ENCODE data around the gene RIMKLB. TPM values are rescaled to one million over a fixed set of nuclear protein-coding genes. Genes with fewer than 3 reads are reported as not detected.

Gene RIMKLB
- total RNA-seq, 1 experiment from 2014 or later, result 0.39 TPM

DNA sequence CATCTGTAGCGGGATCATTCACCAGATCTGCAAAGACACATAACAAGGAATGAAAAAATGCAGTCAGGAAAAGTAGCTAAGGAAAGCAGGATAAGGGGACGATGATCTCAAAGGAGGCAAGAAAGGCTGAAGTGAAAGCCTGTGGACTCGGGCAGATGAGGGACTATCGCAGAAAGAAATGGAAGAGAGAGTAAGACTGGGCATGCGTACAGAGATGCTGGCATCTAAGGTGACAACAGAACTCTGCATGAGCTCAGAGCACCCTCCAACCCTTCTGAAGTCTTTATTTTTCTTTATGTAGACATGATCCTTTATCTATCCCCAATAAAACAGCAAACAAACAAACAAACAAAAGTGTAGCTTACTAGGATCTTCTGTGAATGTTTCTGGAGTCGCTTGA, 42.4 kb upstream of the RIMKLB start (continued):
- TF ChIP-seq, protein P1, sequence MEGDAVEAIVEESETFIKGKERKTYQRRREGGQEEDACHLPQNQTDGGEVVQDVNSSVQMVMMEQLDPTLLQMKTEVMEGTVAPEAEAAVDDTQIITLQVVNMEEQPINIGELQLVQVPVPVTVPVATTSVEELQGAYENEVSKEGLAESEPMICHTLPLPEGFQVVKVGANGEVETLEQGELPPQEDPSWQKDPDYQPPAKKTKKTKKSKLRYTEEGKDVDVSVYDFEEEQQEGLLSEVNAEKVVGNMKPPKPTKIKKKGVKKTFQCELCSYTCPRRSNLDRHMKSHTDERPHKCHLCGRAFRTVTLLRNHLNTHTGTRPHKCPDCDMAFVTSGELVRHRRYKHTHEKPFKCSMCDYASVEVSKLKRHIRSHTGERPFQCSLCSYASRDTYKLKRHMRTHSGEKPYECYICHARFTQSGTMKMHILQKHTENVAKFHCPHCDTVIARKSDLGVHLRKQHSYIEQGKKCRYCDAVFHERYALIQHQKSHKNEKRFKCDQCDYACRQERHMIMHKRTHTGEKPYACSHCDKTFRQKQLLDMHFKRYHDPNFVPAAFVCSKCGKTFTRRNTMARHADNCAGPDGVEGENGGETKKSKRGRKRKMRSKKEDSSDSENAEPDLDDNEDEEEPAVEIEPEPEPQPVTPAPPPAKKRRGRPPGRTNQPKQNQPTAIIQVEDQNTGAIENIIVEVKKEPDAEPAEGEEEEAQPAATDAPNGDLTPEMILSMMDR (IDR thresholded peaks at IDR 0.05 in 2 of 3, conservative IDR thresholded peaks at IDR 0.05 in 1 of 3; ENCODE audit: borderline replicate concordance in 1 of 3, insufficient read depth in 1 of 3, low read depth in 2 of 3, low read length in 2 of 3), result no peak
- TF ChIP-seq POLR2AphosphoS5 (IDR thresholded peaks at IDR 0.05; ENCODE audit: low read depth, low read length) (no peak), CBX3 (IDR thresholded peaks at IDR 0.05; ENCODE audit: low read depth) (no peak), SIN3A (IDR thresholded peaks at IDR 0.05; ENCODE audit: low read depth) (no peak), POLR2A (IDR thresholded peaks at IDR 0.05; ENCODE audit: borderline replicate concordance, extremely low read depth, insufficient read depth, insufficient read length) (no peak), SP1 (IDR thresholded peaks at IDR 0.05; ENCODE audit: low read depth) (no peak)
- TF ChIP-seq, protein P2, sequence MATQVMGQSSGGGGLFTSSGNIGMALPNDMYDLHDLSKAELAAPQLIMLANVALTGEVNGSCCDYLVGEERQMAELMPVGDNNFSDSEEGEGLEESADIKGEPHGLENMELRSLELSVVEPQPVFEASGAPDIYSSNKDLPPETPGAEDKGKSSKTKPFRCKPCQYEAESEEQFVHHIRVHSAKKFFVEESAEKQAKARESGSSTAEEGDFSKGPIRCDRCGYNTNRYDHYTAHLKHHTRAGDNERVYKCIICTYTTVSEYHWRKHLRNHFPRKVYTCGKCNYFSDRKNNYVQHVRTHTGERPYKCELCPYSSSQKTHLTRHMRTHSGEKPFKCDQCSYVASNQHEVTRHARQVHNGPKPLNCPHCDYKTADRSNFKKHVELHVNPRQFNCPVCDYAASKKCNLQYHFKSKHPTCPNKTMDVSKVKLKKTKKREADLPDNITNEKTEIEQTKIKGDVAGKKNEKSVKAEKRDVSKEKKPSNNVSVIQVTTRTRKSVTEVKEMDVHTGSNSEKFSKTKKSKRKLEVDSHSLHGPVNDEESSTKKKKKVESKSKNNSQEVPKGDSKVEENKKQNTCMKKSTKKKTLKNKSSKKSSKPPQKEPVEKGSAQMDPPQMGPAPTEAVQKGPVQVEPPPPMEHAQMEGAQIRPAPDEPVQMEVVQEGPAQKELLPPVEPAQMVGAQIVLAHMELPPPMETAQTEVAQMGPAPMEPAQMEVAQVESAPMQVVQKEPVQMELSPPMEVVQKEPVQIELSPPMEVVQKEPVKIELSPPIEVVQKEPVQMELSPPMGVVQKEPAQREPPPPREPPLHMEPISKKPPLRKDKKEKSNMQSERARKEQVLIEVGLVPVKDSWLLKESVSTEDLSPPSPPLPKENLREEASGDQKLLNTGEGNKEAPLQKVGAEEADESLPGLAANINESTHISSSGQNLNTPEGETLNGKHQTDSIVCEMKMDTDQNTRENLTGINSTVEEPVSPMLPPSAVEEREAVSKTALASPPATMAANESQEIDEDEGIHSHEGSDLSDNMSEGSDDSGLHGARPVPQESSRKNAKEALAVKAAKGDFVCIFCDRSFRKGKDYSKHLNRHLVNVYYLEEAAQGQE (IDR thresholded peaks at IDR 0.05; ENCODE audit: low read depth), result no peak

DNA sequence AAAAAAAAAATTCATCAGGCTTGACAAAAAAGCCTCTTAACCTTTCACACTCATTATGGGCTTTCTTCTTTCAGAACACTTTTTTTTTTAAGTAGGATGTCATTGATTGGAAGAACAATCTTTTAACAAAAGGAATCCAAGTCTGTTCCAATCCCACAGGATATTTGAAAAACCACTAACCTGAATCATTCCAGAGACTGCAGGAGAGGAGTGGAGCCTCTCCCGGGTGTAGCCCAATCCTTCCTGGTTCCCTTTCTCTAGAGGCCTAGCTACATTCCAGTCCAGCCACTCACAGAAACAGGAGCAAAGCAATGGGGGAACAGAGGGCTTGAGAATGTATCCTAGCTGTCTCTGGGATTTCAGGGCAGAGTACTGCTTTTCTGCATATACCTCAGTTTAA, 39.4 kb upstream of the RIMKLB start:
- TF ChIP-seq SIN3A (IDR thresholded peaks at IDR 0.05; ENCODE audit: low read depth), result no peak
- TF ChIP-seq EZH2 (IDR thresholded peaks at IDR 0.05), result no peak
- TF ChIP-seq POLR2A (IDR thresholded peaks at IDR 0.05; ENCODE audit: borderline replicate concordance, extremely low read depth, insufficient read depth, insufficient read length), result no peak
- no peak for TF ChIP-seq RAD21 (IDR thresholded peaks at IDR 0.05; ENCODE audit: low read depth)
- TF ChIP-seq ZNF274 (IDR thresholded peaks at IDR 0.05; ENCODE audit: low read depth, low read length), result no peak
- Histone ChIP-seq H2AFZ (ENCODE audit: low read depth, low read length, poor library complexity, severe bottlenecking) (no peak overlapping the region), H3K9ac (ENCODE audit: low read length) (no peak overlapping the region), H3K27me3 (ENCODE audit: insufficient read depth, low read length) (peaks cover 5% of the 10 kb centered on the region; the same call in 1 of the 2 replicates), H3K9me2 (ENCODE audit: insufficient read depth) (no peaks in the 10 kb centered on the region), H3K4me1 (ENCODE audit: control insufficient read depth in 1 of 2, insufficient read depth in 2 of 2, low read length in 2 of 2) (0 out of 4 replicates have a peak, but pooled peaks cover 0 to 3% of the 10 kb centered on the region in 2 experiments), H3K27ac (ENCODE audit: low read depth, low read length) (no peak overlapping the region), H3K36me3 (ENCODE audit: control insufficient read depth in 1 of 2, insufficient read depth in 2 of 2, low read length in 2 of 2) (no peaks in the 10 kb centered on the region), H3K4me3 (replicated peaks in 1 of 2; ENCODE audit: low read depth in 1 of 2, low read length in 2 of 2) (no peak overlapping the region), H4K20me1 (ENCODE audit: insufficient read depth) (no peaks in the 10 kb centered on the region), H3K4me2 (ENCODE audit: low read length) (no peak overlapping the region), H3K9me3 (ENCODE audit: control insufficient read depth in 1 of 2, insufficient read depth in 1 of 2, low read depth in 1 of 2, low read length in 2 of 2) (no peaks in the 10 kb centered on the region), H3K79me2 (ENCODE audit: insufficient read depth, low read length) (no peaks in the 10 kb centered on the region)
- intact Hi-C loops (cut with micrococcal nuclease), result loop anchor here (5.0 kb wide), 1 partner anchor 389 kb away; no protein-coding TSS in a partner anchor
- ATAC-seq, result no peak
- RAD21 ChIA-PET (ENCODE audit: low non-redundant PET in 1 of 2, low total read pairs in 2 of 2, uncharacterized antibody in 2 of 2, unreplicated experiment in 2 of 2), result interaction anchor here in 1 of 2 experiments (1.1 to 1.2 kb wide), 2 partner anchors 114 to 231 kb away, joined by 3 read pairs; no protein-coding TSS in a partner anchor
- no TSS peak for BruUV-seq (replicated peaks)
- POLR2A ChIA-PET, result no interaction called here
- CTCF ChIA-PET, result interaction anchor here (0.8 to 3.0 kb wide), 4 partner anchors 23 to 391 kb away, joined by 3 to 36 read pairs (median 17); no protein-coding TSS in a partner anchor
- no peak for DNase-seq (ENCODE audit: low read depth, low spot score)

Measured in HCT116 (cell line).